SK-N-MC (cell line): ENCODE measurements around the gene CENPT.

Source experiments
- EZH2 ChIP-seq: fragments of 200-600 bp; sonication (generic); IDR thresholded peaks from one replicate; pipeline ENCODE4 v1.6.1; 2017; ENCODE audit warnings: antibody characterized with exemption
- FOXP2 ChIP-seq: optimal IDR thresholded peaks from 2 replicates; pipeline ENCODE3; 2011; ENCODE audit warnings: mild to moderate bottlenecking, moderate library complexity; ENCODE audit not compliant: insufficient read depth; ENCODE audit errors: extremely low read length, control extremely low read depth
- POLR2AphosphoS5 ChIP-seq: IDR thresholded peaks from 2 replicates; pipeline ENCODE4 v1.6.1; 2012; ENCODE audit warnings: mild to moderate bottlenecking, low read depth, low read length, borderline replicate concordance

- TF ChIP-seq EZH2 (no peak), POLR2AphosphoS5 (no peak), FOXP2 (no peak)
Measured at GRCh38 chr16:67814567-67814966, 32.9 kb downstream of the CENPT start.
